ENCODE results near the gene RRAS.
"Not testable (repeated sequence)": the region's sequence is repeated elsewhere in the genome, so short reads cannot be mapped to it uniquely, and the experiment has no call there.

DNA sequence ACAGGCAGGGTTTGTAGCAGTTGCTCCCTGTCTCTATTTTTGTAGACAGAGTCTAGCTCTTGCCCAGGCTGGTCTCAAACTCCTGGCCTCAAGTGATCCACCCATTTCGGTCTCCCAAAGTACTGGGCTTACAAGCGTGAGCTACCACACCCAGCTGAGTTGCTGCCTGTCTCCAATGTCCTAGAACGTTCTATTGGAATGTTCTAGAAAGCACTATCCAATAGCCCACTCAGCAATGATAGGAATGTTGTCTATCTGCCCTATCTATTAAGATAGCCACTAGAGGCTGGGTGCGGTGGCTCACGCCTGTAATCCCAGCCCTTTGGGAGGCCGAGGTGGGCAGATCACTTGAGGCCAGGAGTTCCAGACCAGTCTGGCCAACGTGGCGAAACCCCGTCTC, 6.7 kb downstream of the RRAS start:
- TF ChIP-seq, protein P1, sequence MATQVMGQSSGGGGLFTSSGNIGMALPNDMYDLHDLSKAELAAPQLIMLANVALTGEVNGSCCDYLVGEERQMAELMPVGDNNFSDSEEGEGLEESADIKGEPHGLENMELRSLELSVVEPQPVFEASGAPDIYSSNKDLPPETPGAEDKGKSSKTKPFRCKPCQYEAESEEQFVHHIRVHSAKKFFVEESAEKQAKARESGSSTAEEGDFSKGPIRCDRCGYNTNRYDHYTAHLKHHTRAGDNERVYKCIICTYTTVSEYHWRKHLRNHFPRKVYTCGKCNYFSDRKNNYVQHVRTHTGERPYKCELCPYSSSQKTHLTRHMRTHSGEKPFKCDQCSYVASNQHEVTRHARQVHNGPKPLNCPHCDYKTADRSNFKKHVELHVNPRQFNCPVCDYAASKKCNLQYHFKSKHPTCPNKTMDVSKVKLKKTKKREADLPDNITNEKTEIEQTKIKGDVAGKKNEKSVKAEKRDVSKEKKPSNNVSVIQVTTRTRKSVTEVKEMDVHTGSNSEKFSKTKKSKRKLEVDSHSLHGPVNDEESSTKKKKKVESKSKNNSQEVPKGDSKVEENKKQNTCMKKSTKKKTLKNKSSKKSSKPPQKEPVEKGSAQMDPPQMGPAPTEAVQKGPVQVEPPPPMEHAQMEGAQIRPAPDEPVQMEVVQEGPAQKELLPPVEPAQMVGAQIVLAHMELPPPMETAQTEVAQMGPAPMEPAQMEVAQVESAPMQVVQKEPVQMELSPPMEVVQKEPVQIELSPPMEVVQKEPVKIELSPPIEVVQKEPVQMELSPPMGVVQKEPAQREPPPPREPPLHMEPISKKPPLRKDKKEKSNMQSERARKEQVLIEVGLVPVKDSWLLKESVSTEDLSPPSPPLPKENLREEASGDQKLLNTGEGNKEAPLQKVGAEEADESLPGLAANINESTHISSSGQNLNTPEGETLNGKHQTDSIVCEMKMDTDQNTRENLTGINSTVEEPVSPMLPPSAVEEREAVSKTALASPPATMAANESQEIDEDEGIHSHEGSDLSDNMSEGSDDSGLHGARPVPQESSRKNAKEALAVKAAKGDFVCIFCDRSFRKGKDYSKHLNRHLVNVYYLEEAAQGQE (IDR thresholded peaks at IDR 0.05): not testable (repeated sequence)
- TF ChIP-seq, protein P2, sequence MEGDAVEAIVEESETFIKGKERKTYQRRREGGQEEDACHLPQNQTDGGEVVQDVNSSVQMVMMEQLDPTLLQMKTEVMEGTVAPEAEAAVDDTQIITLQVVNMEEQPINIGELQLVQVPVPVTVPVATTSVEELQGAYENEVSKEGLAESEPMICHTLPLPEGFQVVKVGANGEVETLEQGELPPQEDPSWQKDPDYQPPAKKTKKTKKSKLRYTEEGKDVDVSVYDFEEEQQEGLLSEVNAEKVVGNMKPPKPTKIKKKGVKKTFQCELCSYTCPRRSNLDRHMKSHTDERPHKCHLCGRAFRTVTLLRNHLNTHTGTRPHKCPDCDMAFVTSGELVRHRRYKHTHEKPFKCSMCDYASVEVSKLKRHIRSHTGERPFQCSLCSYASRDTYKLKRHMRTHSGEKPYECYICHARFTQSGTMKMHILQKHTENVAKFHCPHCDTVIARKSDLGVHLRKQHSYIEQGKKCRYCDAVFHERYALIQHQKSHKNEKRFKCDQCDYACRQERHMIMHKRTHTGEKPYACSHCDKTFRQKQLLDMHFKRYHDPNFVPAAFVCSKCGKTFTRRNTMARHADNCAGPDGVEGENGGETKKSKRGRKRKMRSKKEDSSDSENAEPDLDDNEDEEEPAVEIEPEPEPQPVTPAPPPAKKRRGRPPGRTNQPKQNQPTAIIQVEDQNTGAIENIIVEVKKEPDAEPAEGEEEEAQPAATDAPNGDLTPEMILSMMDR (IDR thresholded peaks at IDR 0.05; ENCODE audit: low read depth, low read length, missing input control): not testable (repeated sequence)
- TF ChIP-seq, protein P3, sequence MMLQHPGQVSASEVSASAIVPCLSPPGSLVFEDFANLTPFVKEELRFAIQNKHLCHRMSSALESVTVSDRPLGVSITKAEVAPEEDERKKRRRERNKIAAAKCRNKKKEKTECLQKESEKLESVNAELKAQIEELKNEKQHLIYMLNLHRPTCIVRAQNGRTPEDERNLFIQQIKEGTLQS (IDR thresholded peaks at IDR 0.05): not testable (repeated sequence)
- TF ChIP-seq FOXA1 (IDR thresholded peaks at IDR 0.05); EGR1 (IDR thresholded peaks at IDR 0.05; ENCODE audit: low read depth in 2 of 2); YY1 (IDR thresholded peaks at IDR 0.05); SP1 (IDR thresholded peaks at IDR 0.05); GABPA (IDR thresholded peaks at IDR 0.05 in 1 of 2, conservative IDR thresholded peaks at IDR 0.05 in 1 of 2): not testable (repeated sequence)

Measured in liver (tissue), 3 donors.